Stimulated activated CD8-positive, alpha-beta memory T cell treated with anti-CD3 and anti-CD28 coated beads, Interleukin-15, amount 100 ng/mL, for 48 hours (primary cell): ENCODE measurements around the gene RBPJL.

Experiments used
- DNase-seq, 2 donors: peaks; one replicate each; pipeline ENCODE4 v3.0.0-alpha.2; 2020; ENCODE audit warnings: low read depth in 2 of 2

Gene RBPJL

GRCh38 chr20:45316150-45317080 is 9.8 kb downstream of the RBPJL start:
- no peak for DNase-seq

- DNase-seq: no peak
Measured at GRCh38 chr20:45317826-45318225, 11.2 kb downstream of the RBPJL start.

GRCh38 chr20:45318386-45318939 is 11.8 kb downstream of the RBPJL start:
- no peak for DNase-seq

GRCh38 chr20:45318948-45319347 is 12.3 kb downstream of the RBPJL start:
- DNase-seq: no peak

- DNase-seq: no peak
Measured at GRCh38 chr20:45320948-45321595, 14.4 kb downstream of the RBPJL start.

GRCh38 chr20:45322952-45323383 is 16.3 kb downstream of the RBPJL start:
- DNase-seq: no peak

GRCh38 chr20:45323731-45324130 is 17.1 kb downstream of the RBPJL start:
- DNase-seq: no peak

- no peak for DNase-seq
Measured at GRCh38 chr20:45325371-45325770, 18.7 kb downstream of the RBPJL start.

- no peak for DNase-seq
Measured at GRCh38 chr20:45328451-45328850, 21.8 kb downstream of the RBPJL start.

- no peak for DNase-seq
Measured at GRCh38 chr20:45329497-45330319, 23.1 kb downstream of the RBPJL start.

GRCh38 chr20:45330476-45330875 is 23.8 kb downstream of the RBPJL start:
- no peak for DNase-seq

- no peak for DNase-seq
Measured at GRCh38 chr20:45336530-45337366, 30.1 kb downstream of the RBPJL start.

GRCh38 chr20:45337367-45338120 is 30.9 kb downstream of the RBPJL start:
- no peak for DNase-seq

GRCh38 chr20:45338121-45339030 is 31.7 kb downstream of the RBPJL start:
- DNase-seq: no peak

GRCh38 chr20:45339084-45339483 is 32.4 kb downstream of the RBPJL start:
- no peak for DNase-seq

- no peak for DNase-seq
Measured at GRCh38 chr20:45339799-45340198, 33.2 kb downstream of the RBPJL start.

- DNase-seq: no peak
Measured at GRCh38 chr20:45340236-45340847, 33.7 kb downstream of the RBPJL start.

GRCh38 chr20:45340951-45341350 is 34.3 kb downstream of the RBPJL start:
- no peak for DNase-seq

- DNase-seq: no peak
Measured at GRCh38 chr20:45341579-45341938, 34.9 kb downstream of the RBPJL start.
